GM18873 (cell line): ENCODE data around the gene FRMD4A.

Experiments used
- ATAC-seq: cut with Tn5 transposase; IDR thresholded peaks from one replicate; pipeline ENCODE4 v1.9.1; 2021; ENCODE audit warnings: mild to moderate bottlenecking, moderate library complexity, moderate number of reproducible peaks; ENCODE audit not compliant: unreplicated experiment, low FRiP score

FRMD4A gene

GRCh38 chr10:13703101-13703818 lies 627.5 kb downstream of the FRMD4A start:
- no peak for ATAC-seq

GRCh38 chr10:13701157-13701919 lies 629.4 kb downstream of the FRMD4A start:
- no peak for ATAC-seq

- ATAC-seq = no peak
Observed at GRCh38 chr10:13700473-13701144, 630.1 kb downstream of the FRMD4A start.

GRCh38 chr10:13699216-13699615 lies 631.5 kb downstream of the FRMD4A start:
- no peak for ATAC-seq

- no peak for ATAC-seq
Observed at GRCh38 chr10:13698217-13698616, 632.5 kb downstream of the FRMD4A start.

GRCh38 chr10:13696071-13696470 lies 634.7 kb downstream of the FRMD4A start:
- no peak for ATAC-seq

- ATAC-seq = no peak
Observed at GRCh38 chr10:13695588-13695987, 635.1 kb downstream of the FRMD4A start.

- ATAC-seq = no peak
Observed at GRCh38 chr10:13693783-13694700, 636.7 kb downstream of the FRMD4A start.

- peak; percentile 59 for ATAC-seq
Observed at GRCh38 chr10:13690281-13690825, 640.4 kb downstream of the FRMD4A start.

GRCh38 chr10:13686331-13686752 lies 644.4 kb downstream of the FRMD4A start:
- ATAC-seq = no peak

GRCh38 chr10:13685885-13686284 lies 644.8 kb downstream of the FRMD4A start:
- ATAC-seq = no peak

- no peak for ATAC-seq
Observed at GRCh38 chr10:13684806-13685482, 645.8 kb downstream of the FRMD4A start.

- no peak for ATAC-seq
Observed at GRCh38 chr10:13684252-13684791, 646.4 kb downstream of the FRMD4A start.

- ATAC-seq = no peak
Observed at GRCh38 chr10:13683017-13683416, 647.7 kb downstream of the FRMD4A start.

- ATAC-seq = no peak
Observed at GRCh38 chr10:13681960-13682359, 648.8 kb downstream of the FRMD4A start.

- ATAC-seq = no peak
Observed at GRCh38 chr10:13681528-13681927, 649.2 kb downstream of the FRMD4A start.

GRCh38 chr10:13681095-13681494 lies 649.6 kb downstream of the FRMD4A start:
- ATAC-seq = no peak

- ATAC-seq = no peak
Observed at GRCh38 chr10:13678101-13678843, 652.5 kb downstream of the FRMD4A start.
